WI38 (cell line): ENCODE data around the gene CACNA1A.
A peak's percentile ranks its signal among the peaks of the same experiment; 100 is the strongest.
"Not testable (repeated sequence)": the region's sequence is repeated elsewhere in the genome, so short reads cannot be mapped to it uniquely, and the experiment has no call there.

Experiments used
- H3K4me3 ChIP-seq: 2 replicates; pipeline ENCODE4 v1.5.1; 2011; ENCODE audit warnings: low read depth, mild to moderate bottlenecking, control low read depth, low read length
- TF ChIP-seq, protein P1 (sequence below): IDR thresholded peaks from 2 replicates; pipeline ENCODE4 v1.5.1; 2012; ENCODE audit warnings: low read depth, mild to moderate bottlenecking, control low read depth, low read length

CACNA1A gene

DNA sequence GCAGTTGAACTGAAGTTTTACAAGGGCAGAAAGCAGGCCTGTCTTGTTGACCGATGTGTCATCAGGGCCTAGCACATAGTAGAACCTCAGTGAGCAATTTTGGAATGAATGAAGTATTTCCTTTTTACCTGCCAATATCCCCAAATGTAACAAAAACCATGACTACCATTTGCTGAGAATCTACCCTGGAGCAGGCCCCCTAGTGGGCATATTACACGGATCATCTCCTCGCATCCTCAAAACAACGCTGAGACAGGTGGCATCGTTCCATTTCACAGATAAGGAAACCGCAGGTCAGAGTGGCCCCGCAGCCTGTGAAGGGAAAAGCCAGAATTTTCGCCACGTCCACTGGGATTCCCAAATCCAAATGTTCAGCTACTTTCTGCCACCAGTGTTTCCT lies 77.9 kb downstream of the CACNA1A start:
- TF ChIP-seq, protein P1, sequence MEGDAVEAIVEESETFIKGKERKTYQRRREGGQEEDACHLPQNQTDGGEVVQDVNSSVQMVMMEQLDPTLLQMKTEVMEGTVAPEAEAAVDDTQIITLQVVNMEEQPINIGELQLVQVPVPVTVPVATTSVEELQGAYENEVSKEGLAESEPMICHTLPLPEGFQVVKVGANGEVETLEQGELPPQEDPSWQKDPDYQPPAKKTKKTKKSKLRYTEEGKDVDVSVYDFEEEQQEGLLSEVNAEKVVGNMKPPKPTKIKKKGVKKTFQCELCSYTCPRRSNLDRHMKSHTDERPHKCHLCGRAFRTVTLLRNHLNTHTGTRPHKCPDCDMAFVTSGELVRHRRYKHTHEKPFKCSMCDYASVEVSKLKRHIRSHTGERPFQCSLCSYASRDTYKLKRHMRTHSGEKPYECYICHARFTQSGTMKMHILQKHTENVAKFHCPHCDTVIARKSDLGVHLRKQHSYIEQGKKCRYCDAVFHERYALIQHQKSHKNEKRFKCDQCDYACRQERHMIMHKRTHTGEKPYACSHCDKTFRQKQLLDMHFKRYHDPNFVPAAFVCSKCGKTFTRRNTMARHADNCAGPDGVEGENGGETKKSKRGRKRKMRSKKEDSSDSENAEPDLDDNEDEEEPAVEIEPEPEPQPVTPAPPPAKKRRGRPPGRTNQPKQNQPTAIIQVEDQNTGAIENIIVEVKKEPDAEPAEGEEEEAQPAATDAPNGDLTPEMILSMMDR, result peak; percentile 61
- no peak overlapping the region for H3K4me3 ChIP-seq

DNA sequence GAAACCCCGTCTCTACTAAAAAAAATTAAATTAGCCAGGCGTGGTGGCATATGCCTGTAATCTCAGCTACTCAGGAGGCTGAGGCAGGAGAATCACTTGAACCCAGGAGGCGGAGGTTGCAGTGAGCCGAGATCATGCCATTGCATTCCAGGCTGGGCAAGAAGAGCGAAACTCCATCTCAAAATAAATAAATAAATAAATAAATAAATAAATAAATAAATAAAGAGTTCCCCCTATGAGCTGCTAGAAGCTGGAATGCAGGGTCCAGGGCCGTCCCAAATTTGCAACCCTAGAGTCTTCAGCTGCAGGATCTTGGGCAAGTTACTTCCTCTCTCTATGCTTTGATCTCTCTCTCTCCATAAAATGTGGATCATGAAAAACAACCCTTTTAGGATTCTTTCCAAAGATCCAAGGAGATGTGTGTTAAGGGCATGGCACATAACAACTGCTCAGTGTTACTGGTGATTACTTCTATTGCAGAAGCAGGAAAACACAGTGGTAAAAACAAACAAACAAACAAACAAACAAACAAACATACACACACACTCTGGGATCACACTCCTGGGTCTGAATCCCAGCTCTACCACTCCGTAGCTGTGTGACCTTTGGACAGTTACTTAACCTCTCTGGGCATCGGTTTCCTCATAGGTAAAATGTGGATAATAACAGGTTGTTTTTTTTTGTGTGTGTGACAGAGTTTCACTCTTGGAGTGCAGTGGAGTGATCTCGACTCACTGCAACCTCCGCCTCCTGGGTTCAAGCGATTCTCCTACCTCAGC lies 78.8 kb downstream of the CACNA1A start:
- no peak overlapping the region for H3K4me3 ChIP-seq
- TF ChIP-seq, protein P1, result no peak

DNA sequence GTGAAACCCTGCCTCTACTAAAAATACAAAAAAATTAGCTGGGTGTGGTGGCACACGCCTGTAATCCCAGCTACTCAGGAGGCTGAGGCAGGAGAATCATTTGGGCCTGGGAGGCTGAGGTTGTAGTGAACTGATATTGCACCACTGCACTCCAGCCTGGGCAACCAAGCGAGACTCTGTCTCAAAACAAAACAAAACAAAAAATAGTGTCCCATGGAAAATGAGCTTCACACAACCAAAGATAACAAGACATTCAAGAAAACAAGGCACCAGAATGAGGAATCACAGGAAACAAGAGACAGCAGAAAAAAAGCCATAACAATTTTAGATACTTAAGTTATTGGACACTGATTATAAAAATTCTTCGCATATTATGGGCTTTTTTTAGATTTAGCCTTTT lies 80.4 kb downstream of the CACNA1A start:
- not testable (repeated sequence) for H3K4me3 ChIP-seq

DNA sequence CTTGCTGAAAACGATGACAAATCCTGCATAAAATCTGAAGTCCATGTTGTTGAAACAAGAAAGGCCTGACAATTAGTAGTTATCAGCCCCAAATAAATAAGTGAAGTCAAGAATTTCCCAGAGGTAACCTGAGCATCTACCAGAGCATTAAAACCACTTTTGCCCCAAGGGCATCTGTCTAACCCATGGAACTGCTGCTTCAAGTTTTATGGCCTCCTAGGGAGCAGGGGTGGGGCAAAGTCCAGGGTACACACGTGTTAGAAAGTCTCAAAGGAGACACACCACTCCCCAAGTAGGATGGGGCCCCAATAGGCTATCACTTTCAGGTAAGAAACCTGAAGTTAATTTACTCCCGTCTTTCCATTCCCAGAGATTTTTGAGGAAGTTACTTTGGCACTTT lies 81.1 kb downstream of the CACNA1A start:
- no peak overlapping the region for H3K4me3 ChIP-seq
- TF ChIP-seq, protein P1, result no peak

DNA sequence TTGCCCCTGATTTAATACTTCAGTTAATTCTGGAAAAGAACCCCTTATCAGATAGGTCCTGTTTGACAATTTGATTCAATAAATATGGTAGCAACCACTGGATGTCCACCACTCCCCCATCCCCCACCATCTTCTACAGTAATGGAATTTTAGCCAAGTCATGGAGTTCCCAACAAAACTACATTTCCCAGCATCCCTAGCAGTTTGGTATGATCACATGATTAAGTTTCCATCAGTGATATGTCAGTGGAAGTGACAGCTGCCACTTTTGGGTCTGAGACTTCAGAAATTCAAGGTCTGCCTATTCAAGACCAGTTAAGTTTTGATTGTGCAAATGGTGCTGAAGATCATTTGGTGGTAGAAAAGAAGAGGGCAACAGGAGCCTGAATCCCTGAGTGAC lies 85.5 kb downstream of the CACNA1A start:
- TF ChIP-seq, protein P1, result no peak
- no peak overlapping the region for H3K4me3 ChIP-seq

DNA sequence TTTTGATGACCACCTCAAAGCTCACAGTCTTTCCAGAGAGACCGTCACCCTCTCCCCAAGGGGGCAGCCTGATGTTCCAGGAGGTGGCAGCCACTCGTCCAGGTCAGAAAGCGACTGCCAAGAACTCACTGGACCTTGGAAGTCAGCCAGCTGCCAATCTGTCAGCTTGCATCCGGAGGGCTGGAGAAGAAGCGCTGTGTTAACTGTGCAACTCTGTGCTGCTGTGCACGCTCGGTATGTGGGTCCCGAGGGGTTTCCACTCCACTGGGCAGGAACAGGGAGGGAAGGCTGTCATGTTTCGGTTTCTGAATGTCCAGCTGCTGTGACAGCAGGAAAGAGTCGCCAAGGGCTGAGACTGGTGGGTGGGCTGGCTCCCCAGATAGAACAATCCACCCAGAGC lies 89.2 kb downstream of the CACNA1A start:
- TF ChIP-seq, protein P1, result no peak
- no peak overlapping the region for H3K4me3 ChIP-seq

DNA sequence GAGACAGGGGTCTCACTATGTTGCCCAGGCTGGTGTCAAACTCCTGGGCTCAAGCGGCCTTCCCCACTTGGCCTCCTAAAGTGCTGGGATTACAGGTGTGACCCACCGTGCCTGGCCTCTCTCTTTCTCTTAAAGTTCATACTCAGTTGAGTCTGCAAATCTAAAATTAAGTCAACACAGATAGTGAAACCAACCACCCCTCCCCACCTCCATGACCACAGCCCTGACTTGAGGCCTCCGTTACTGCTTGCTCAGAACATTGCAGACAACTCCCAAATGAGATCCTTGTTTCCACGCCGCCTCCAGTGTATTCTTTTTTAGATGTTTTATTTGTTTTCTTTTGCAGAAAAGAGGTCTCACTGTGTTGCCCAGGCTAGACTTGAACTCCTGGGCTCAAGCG lies 94.4 kb downstream of the CACNA1A start:
- TF ChIP-seq, protein P1, result no peak

DNA sequence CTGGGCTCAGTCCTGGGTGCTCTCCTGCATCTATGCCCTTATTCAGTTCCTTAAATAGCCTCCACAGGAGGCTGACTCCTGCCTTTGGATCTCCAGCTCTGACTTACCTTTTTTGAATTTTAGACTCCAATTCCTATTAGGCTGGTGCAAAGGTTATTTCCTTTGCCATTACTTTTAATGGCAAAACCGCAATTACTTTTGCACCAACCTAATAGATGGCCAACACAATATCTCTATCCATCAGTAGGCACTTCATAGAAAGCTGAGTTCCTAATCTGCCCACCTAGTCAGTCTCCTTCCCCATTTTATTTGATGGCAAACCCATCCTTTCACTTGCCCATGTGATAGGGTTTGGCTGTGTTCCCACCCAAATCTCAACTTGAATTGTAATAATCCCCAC lies 95.3 kb downstream of the CACNA1A start:
- H3K4me3 ChIP-seq, result no peak overlapping the region
- TF ChIP-seq, protein P1, result no peak

More for the DNA sequence above, 94.4 kb downstream of the CACNA1A start:
- no peak overlapping the region for H3K4me3 ChIP-seq
